GM12878 (cell line): Measurements from ENCODE around the gene RAB34. TPM values are rescaled to one million over a fixed set of nuclear protein-coding genes. Genes with fewer than 3 reads are reported as not detected.
A peak's percentile ranks its signal among the peaks of the same experiment; 100 is the strongest.

Experiments used
- ATAC-seq: fragments of 200-7000 bp; cut with Tn5 transposase; 3 replicates; pipeline ENCODE4 v1.9.1; 2020; ENCODE audit warnings: mild to moderate bottlenecking, moderate library complexity
- BruUV-seq: library from RNA; stranded (reverse); fragments of 400-500 nt; replicated peaks from 2 replicates; lab custom pipeline; 2021; lab: Mats Ljungman, UMichigan
- CTCF ChIA-PET: fragments of 300-600 bp; sonication (Branson Sonifier 250); formaldehyde crosslinking; extraction: SDS; loops from one replicate; lab custom pipeline; 2021; ENCODE audit warnings: inconsistent platforms; lab: Yijun Ruan, JAX
- POLR2A ChIA-PET: fragments of 350-600 bp; formaldehyde crosslinking; extraction: SDS; loops from one replicate; lab custom pipeline; 2021; ENCODE audit warnings: inconsistent platforms; lab: Charles Lee
- RAD21 ChIA-PET: fragments of 300-600 bp; sonication (Branson Sonifier 250); formaldehyde crosslinking; loops from one replicate; lab custom pipeline; 2023; ENCODE audit warnings: antibody characterized with exemption; ENCODE audit not compliant: unreplicated experiment; lab: Charles Lee
- SMC1A ChIA-PET: fragments of 300-600 bp; sonication (Branson Sonifier 250); formaldehyde crosslinking; loops from one replicate; lab custom pipeline; 2023; ENCODE audit not compliant: unreplicated experiment, uncharacterized antibody; lab: Charles Lee
- DNase-seq: peaks from one replicate; pipeline ENCODE4 v3.0.0-alpha.2; 2011; ENCODE audit warnings: low read depth, low spot score
- FAIRE-seq: peaks from 3 replicates; lab custom pipeline; 2011; peaks lifted over from hg19 to GRCh38; lab: Jason Lieb, UNC
- H2AFZ ChIP-seq: 2 replicates; pipeline ENCODE4 v1.6.0; 2011; ENCODE audit warnings: low read depth, low read length, control low read depth; ENCODE audit not compliant: control insufficient read depth
- H3K27ac ChIP-seq: 2 replicates; pipeline ENCODE4 v1.5.1; 2011; ENCODE audit warnings: control low read depth; ENCODE audit not compliant: control insufficient read depth, insufficient read depth
- H3K27me3 ChIP-seq, 2 experiments: replicated peaks in 1 of 2; 2 replicates each; pipeline versions ENCODE4 v1.6.0 to v1.6.1; 2011; ENCODE audit warnings: low read length in 1 of 2; ENCODE audit not compliant: control insufficient read depth in 2 of 2, insufficient read depth in 2 of 2
- H3K36me3 ChIP-seq, 2 experiments: 2 replicates each; pipeline ENCODE4 v1.5.1; 2011; ENCODE audit warnings: low read length in 1 of 2; ENCODE audit not compliant: control insufficient read depth in 2 of 2, insufficient read depth in 2 of 2
- H3K4me1 ChIP-seq: 2 replicates; pipeline ENCODE4 v1.6.1; 2011; ENCODE audit warnings: mild to moderate bottlenecking, low read length, moderate library complexity, mixed read lengths; ENCODE audit not compliant: control insufficient read depth, insufficient read depth
- H3K4me2 ChIP-seq: 2 replicates; pipeline ENCODE4 v1.6.0; 2011; ENCODE audit warnings: control low read depth; ENCODE audit not compliant: control insufficient read depth, insufficient read depth
- H3K4me3 ChIP-seq: fragments of 200-600 bp; sonication (generic); 2 replicates; pipeline ENCODE4 v1.5.1; 2016
- H3K79me2 ChIP-seq: 2 replicates; pipeline ENCODE4 v1.6.0; 2011; ENCODE audit warnings: low read length; ENCODE audit not compliant: control insufficient read depth, insufficient read depth
- H3K9ac ChIP-seq: 2 replicates; pipeline ENCODE4 v1.8.0; 2011; ENCODE audit warnings: low read length, control low read depth, mixed read lengths; ENCODE audit not compliant: control insufficient read depth, insufficient read depth
- H3K9me3 ChIP-seq: replicated peaks from 3 replicates; pipeline ENCODE4 v1.5.1; 2011; ENCODE audit warnings: mild to moderate bottlenecking, low read length; ENCODE audit not compliant: control insufficient read depth, insufficient read depth
- H4K20me1 ChIP-seq: 2 replicates; pipeline ENCODE4 v1.6.0; 2011; ENCODE audit not compliant: control insufficient read depth, insufficient read depth
- HDAC2 ChIP-seq: fragments of 200-600 bp; sonication (generic); IDR thresholded peaks from 2 replicates; pipeline ENCODE4 v1.6.1; 2017
- POLR2AphosphoS5 ChIP-seq: IDR thresholded peaks from 2 replicates; pipeline ENCODE4 v1.6.1; 2011; ENCODE audit warnings: mild to moderate bottlenecking, low read length, inconsistent platforms
- SIN3A ChIP-seq: IDR thresholded peaks from 2 replicates; pipeline ENCODE4 v1.6.1; 2012; ENCODE audit warnings: low read depth, low read length, improper control_type of control experiment
- WGBS: methylation state at CpG from one replicate; pipeline ENCODE4 v1.1.6; 2016; ENCODE audit warnings: low lambda C conversion rate; ENCODE audit not compliant: insufficient replicate concordance, insufficient coverage; ENCODE audit errors: missing lambda C conversion rate; 5-methylcytosine and 5-hydroxymethylcytosine counted together
- in situ Hi-C: fragments of 300-500 bp; cut with MboI; formaldehyde crosslinking; loops from 9 replicates; pipeline ENCODE4 v1.14.3; 2018; ENCODE audit warnings: mixed read lengths
- intact Hi-C: fragments of 100-400 bp; cut with micrococcal nuclease; formaldehyde crosslinking; loops from one replicate; pipeline ENCODE4 v1.14.2; 2022; ENCODE audit not compliant: unreplicated experiment
- polyA plus RNA-seq, 11 experiments: library from polyadenylated mRNA; depleted of rRNA in 4 of 11; unstranded in 6 of 11; stranded (reverse) in 5 of 11; fragments of >200 nt; fragmentation: Nextera tagmentation in 4 of 11; fragmentation: Illumina TruSeq in 1 of 11; extraction: Ambion mirVana in 4 of 11; extraction: Trizol in 1 of 11; gene quantifications; 1 replicate in 1 of 11; 2 replicates in 10 of 11; pipeline versions ENCODE4 v1.2.1 to v1.2.3, GENCODE V29; 2011 to 2016; ENCODE audit warnings: inconsistent platforms in 2 of 11, missing spikeins in 2 of 11, low read depth in 1 of 11
- total RNA-seq, 4 experiments: library from RNA; depleted of rRNA in 3 of 4; stranded (reverse); fragments of >200 nt in 3 of 4; fragmentation: Illumina TruSeq in 1 of 4; extraction: Trizol in 1 of 4; gene quantifications; 2 replicates each; pipeline versions ENCODE4 v1.2.1 to v1.2.3, GENCODE V29; 2013 to 2021

RAB34 gene
- total and polyA plus RNA-seq, 10 of the 15 experiments (the other 5 are each of a cell fraction or from before 2014, with no cell fraction given) = 0.37 to 46.4 (median 32.8) TPM

DNA sequence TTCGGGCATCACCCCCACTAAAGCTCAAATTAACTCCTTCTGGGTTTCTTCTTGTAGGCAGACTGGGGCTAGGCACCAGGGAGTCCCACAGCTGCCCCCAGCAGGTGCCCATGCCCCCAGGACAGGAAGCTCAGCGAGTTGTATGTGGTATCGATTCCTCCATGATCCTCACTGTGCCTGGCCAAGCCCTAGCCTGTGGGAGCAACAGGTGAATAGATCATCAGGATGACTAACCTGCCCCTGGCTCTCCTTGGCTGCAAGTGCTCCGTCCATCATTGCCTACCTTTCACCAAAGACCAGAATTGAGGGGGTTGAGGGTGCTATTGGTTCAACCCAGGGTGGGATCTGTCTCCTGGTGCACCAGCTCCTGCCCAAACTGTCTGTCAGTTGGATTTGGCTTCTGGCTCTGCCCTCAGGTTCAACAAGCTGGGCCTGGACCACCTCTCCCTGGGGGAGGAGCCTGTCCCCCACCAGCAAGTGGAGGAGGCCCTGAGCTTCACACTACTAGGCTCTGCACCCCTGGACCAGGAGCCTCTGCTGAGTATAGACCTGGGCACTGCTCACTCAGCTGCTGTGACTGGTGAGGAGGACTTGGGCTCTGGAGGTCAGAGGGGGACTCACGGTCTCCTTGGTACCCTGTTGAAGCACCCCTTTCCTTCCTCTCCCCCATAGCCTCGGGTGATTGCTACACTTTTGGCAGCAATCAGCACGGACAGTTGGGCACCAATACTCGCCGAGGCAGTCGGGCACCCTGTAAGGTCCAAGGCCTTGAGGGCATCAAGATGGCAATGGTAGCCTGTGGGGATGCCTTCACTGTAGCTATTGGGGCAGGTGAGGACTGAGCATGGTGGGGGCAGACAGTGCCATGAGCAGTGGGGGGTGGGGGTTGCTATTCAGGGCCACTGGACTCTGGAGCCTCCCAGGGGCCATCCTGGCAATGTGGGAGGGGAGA, 23.0 kb upstream of the RAB34 start:
- intact Hi-C loops = no loop called here
- no peak for DNase-seq
- H3K9me3 ChIP-seq = peaks cover 6% of the 10 kb centered on the region; the same call in 2 of the 3 replicates
- ChIA-PET SMC1A (interaction anchor here (0.9 to 17.8 kb wide), 6 partner anchors 9 to 153 kb away, joined by 3 to 326 read pairs (median 5); partner anchors contain the start of genes FAM222B, NEK8, RPL23A and TLCD1), CTCF (interaction anchor here (0.6 to 7.4 kb wide), 8 partner anchors 10 to 190 kb away, joined by 3 to 95 read pairs (median 5); partner anchors contain the start of genes NEK8 and TLCD1), RAD21 (interaction anchor here (0.6 to 17.4 kb wide), 7 partner anchors 14 to 153 kb away, joined by 3 to 375 read pairs (median 5); partner anchors contain the start of genes NEK8, RPL23A and TLCD1), POLR2A (interaction anchor here (0.5 to 15.2 kb wide), 9 partner anchors 9 to 211 kb away, joined by 3 to 485 read pairs (median 3); partner anchors contain the start of genes NEK8, PHF12, RPL23A and TLCD1)
- H3K4me1 ChIP-seq = peaks cover 59% of the 10 kb centered on the region
- peak overlapping the region; percentile 50; the same call in 1 of the 2 replicates for H3K4me3 ChIP-seq
- ATAC-seq = no peak
- 72% methylated on average over 10 of the region's 10 CpGs for WGBS
- peaks cover 0 to 5% of the 10 kb centered on the region in 2 experiments; a peak in 3 of 4 replicates for H3K36me3 ChIP-seq
- H3K27me3 ChIP-seq = no peaks in the 10 kb centered on the region
- in situ Hi-C loops = loop anchor here (25.0 kb wide), 1 partner anchor 1278 kb away; the partner anchor contains the start of gene KSR1
- peak overlapping the region; percentile 96 for H3K27ac ChIP-seq
- no peak overlapping the region for H2AFZ ChIP-seq
- peak overlapping the region; percentile 28; the same call in 1 of the 2 replicates for H3K9ac ChIP-seq
- BruUV-seq = no TSS peak
- peak; percentile 18; the same call in 1 of the 2 replicates for TF ChIP-seq SIN3A
- 0 out of 2 replicates have a peak, but pooled peaks have one; percentile 16 for TF ChIP-seq POLR2AphosphoS5
- no peak for TF ChIP-seq HDAC2
- peaks cover 51% of the 10 kb centered on the region for H3K79me2 ChIP-seq
- no peak for FAIRE-seq
- peak overlapping the region; percentile 70 for H3K4me2 ChIP-seq
- H4K20me1 ChIP-seq = peaks cover under 1% of the 10 kb centered on the region
